ENCODE data around the gene ARHGAP26.

Gene ARHGAP26

DNA sequence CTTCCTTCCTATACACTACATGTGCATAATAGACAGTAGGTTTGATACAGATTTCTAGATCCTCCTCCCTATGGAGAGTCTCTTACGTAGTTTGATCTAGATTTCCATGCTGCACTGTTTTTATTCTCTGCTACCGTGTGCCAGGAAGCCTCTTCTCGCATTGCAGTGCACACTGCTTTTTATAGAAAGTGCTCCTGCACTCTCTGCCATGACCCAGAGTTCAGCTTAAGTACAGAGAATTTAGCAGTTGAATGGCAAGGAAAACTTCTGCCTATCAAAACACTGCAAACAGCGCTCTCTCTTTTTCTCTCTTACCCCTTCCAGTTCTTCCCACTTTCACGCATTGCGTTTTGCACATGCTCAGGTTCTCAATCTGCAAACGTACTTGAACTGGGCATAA is 187.4 kb downstream of the ARHGAP26 start:
- DNase-seq (ENCODE audit: low spot score), result no peak
- no peak for TF ChIP-seq CTCF (IDR thresholded peaks at IDR 0.05; ENCODE audit: extremely low read depth, insufficient read depth, missing control alignments)
- in situ Hi-C loops (cut with MboI; ENCODE audit: low pct_unique_long_range_greater_than_20kb, low sequenced_read_pairs, unreplicated experiment), result no loop called here

DNA sequence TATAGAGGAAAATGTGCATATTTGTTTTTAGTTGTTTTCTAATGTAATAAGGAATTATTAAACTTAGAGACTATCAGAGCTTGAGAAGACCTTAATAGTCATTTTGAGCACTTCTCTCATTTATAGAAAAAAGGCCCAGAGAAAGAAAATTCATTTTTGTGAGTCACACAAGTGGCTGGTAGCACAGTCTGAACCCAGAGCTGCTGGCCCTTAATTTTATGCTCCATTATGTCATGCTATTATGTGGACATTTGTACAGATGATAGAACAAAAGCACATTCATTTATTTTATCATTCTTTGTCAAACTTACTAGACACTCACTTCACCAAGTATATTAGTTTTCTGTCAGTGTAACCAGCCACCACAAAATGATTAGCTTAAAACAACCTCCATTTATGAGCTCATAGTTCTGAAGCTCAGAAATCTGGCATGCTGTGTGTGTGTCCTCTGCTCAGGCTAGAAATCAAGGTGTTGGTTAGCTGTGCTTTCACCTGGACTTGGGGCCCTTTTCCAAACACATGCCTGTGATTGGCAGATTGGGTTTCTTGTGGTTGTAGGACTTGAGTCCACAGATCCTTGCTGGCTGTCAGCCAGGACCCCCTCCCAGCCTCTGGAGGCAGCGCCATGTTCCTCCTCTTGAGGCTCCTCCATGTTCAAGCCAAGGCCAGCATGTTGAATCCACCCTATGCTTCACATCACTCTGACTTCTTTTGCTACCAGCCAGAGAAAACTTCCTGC is 188.9 kb downstream of the ARHGAP26 start:
- in situ Hi-C loops (cut with MboI; ENCODE audit: low pct_unique_long_range_greater_than_20kb, low sequenced_read_pairs, unreplicated experiment), result no loop called here
- no peak for TF ChIP-seq CTCF (IDR thresholded peaks at IDR 0.05; ENCODE audit: extremely low read depth, insufficient read depth, missing control alignments)
- no peak for DNase-seq (ENCODE audit: low spot score)

- in situ Hi-C loops (cut with MboI; ENCODE audit: low pct_unique_long_range_greater_than_20kb, low sequenced_read_pairs, unreplicated experiment), result no loop called here
- TF ChIP-seq CTCF (IDR thresholded peaks at IDR 0.05; ENCODE audit: extremely low read depth, insufficient read depth, missing control alignments), result no peak
- no peak for DNase-seq (ENCODE audit: low spot score)
Observed at GRCh38 chr5:142959683-142960657, 189.8 kb downstream of the ARHGAP26 start.

DNA sequence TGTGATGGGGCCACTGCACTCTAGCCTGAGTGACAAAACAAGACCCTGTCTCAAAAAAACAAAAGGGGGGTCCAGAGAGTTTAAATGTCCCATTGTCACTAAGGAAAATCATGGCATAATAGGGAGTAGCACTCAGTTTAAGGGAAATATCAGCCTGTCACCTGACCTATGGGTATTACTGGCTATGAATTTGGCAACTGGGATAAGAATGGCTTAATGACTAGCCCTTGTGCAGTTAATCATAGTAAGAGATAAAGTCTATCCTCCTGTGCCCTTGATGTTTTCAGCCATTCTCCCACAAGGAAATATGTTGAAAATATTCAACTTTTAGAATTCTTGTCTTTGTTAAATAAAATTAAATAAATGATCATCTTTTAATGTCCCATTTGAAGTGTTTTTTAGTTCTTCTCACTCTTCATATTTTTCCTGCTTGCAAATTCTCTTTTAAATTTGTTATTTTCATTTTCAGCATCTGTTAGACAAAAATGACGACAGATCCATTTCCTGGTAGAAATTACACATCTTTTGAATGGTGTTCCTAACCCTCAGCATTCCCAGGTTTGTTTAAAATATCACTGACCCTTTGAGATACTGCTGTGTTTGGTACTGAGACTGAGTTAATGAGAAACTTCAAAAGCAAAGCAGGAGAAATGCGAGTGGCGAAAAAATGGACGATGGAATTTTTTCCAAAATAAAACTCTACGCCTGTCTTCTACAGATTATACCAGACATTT is 191.4 kb downstream of the ARHGAP26 start:
- in situ Hi-C loops (cut with MboI; ENCODE audit: low pct_unique_long_range_greater_than_20kb, low sequenced_read_pairs, unreplicated experiment), result no loop called here
- no peak for TF ChIP-seq CTCF (IDR thresholded peaks at IDR 0.05; ENCODE audit: extremely low read depth, insufficient read depth, missing control alignments)
- no peak for DNase-seq (ENCODE audit: low spot score)

GRCh38 chr5:142962174-142962533 is 192.0 kb downstream of the ARHGAP26 start:
- TF ChIP-seq CTCF (IDR thresholded peaks at IDR 0.05; ENCODE audit: extremely low read depth, insufficient read depth, missing control alignments), result no peak
- in situ Hi-C loops (cut with MboI; ENCODE audit: low pct_unique_long_range_greater_than_20kb, low sequenced_read_pairs, unreplicated experiment), result no loop called here
- no peak for DNase-seq (ENCODE audit: low spot score)
